ENCODE results near the gene PTPRD.

Gene PTPRD

DNA sequence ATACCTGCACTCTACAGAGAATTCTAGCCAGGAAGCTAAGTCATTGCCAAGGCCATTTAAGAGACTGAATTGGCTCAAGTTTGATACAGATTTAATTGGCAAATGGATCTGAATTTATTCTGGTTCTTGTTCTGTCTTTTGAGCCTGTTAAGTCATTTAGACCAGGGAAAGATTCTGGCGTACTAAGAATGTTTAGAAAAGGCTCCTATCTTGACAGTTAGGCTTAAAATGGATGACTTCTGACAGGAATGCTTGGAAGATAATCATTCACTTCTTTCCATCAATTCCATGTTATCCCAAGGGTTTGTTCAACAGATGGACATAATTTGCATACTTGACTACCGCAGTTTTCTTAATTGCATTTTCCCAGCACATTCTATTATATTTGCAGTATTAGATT, 376.6 kb downstream of the PTPRD start:
- Histone ChIP-seq H3K4me3 (no peak overlapping the region), H3K27ac (no peak overlapping the region), H3K9ac (ENCODE audit: insufficient read length) (no peak overlapping the region), H3K36me3 (ENCODE audit: insufficient read depth, low read length) (no peaks in the 10 kb centered on the region), H3K9me3 (ENCODE audit: low read depth, low read length) (no peaks in the 10 kb centered on the region)
- no peak for DNase-seq (ENCODE audit: low read depth, low spot score)
- TF ChIP-seq POLR2AphosphoS5 (IDR thresholded peaks at IDR 0.05; ENCODE audit: borderline replicate concordance, low read depth, low read length) (no peak), EZH2 (IDR thresholded peaks at IDR 0.05) (no peak), FOXP2 (optimal IDR thresholded peaks at IDR 0.05; ENCODE audit: control extremely low read depth, extremely low read length, insufficient read depth) (no peak)

DNA sequence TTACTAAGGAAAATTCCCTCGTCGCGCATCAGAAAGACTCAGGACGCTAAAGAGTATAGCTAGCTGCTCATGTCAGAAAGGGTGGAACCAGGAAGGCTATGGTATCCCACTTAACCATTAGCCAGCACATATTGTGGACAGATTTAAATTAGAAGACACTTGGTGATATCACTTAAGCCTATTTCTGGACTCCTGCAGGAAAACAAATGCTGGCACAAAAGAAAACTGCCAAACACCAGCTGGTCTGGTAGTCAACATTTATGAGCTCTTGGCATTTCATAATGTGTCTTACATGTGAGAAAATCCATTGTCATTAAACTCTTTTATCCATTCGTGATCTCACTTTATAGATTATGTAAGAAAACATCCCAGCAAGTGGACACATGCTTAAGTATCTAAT, 377.4 kb downstream of the PTPRD start:
- TF ChIP-seq FOXP2 (optimal IDR thresholded peaks at IDR 0.05; ENCODE audit: control extremely low read depth, extremely low read length, insufficient read depth) (no peak), POLR2AphosphoS5 (IDR thresholded peaks at IDR 0.05; ENCODE audit: borderline replicate concordance, low read depth, low read length) (no peak), EZH2 (IDR thresholded peaks at IDR 0.05) (no peak)
- Histone ChIP-seq H3K36me3 (ENCODE audit: insufficient read depth, low read length) (no peaks in the 10 kb centered on the region), H3K27ac (no peak overlapping the region), H3K4me3 (no peak overlapping the region), H3K9me3 (ENCODE audit: low read depth, low read length) (no peaks in the 10 kb centered on the region), H3K9ac (ENCODE audit: insufficient read length) (no peak overlapping the region)
- no peak for DNase-seq (ENCODE audit: low read depth, low spot score)

DNA sequence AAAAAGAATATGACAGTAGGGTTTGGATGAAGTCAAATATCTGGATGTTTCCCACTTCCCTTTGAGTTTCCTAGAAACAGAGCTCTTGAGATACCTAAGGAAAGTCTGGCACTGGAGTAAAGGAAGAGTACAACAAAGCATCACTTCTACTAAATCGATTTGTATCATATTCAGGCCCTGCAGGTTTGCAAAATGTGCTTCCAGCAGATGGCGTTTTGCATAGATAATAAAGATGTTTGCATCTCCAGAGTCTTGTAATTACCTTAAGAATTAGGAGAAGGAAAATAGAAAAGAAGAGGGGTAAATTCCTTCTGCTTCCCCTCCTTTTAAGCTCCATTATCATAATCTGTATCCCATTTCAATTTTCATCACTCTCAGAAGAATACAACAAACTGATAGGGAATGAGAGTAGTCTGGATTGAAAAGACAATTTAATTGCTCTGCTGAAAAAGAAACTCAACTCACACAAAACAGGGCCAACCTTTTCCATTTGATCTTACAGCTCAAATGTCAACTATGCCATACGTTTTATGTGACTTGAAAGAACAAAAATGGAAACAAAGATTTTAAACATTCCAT, 380.4 kb downstream of the PTPRD start:
- DNase-seq (ENCODE audit: low read depth, low spot score): no peak
- Histone ChIP-seq H3K36me3 (ENCODE audit: insufficient read depth, low read length) (no peaks in the 10 kb centered on the region), H3K27ac (no peak overlapping the region), H3K9ac (ENCODE audit: insufficient read length) (no peak overlapping the region), H3K4me3 (0 out of 2 replicates have a peak overlapping the region, but pooled peaks have one; percentile 1), H3K9me3 (ENCODE audit: low read depth, low read length) (no peaks in the 10 kb centered on the region)
- TF ChIP-seq FOXP2 (optimal IDR thresholded peaks at IDR 0.05; ENCODE audit: control extremely low read depth, extremely low read length, insufficient read depth): no peak
- no peak for TF ChIP-seq POLR2AphosphoS5 (IDR thresholded peaks at IDR 0.05; ENCODE audit: borderline replicate concordance, low read depth, low read length)
- TF ChIP-seq EZH2 (IDR thresholded peaks at IDR 0.05): no peak

DNA sequence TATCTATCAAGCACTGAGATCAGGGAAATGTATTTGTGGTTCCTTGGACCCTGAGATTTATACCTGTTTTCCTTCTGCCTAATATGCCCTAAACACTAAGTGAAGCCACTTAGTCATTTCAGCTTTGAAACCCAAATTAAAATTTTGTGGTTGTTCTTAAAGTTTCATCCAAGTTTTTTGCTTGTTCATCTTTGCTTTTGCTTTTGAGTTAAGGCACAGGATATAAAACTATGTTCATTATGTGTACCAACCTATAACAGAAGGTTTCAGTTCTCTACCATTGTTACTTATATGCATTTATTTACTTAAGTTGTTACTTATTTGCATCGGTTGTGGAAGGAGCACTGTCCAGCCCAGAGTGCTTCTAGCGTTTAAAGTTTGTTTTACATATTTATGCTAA, 382.3 kb downstream of the PTPRD start:
- no peak for DNase-seq (ENCODE audit: low read depth, low spot score)
- Histone ChIP-seq H3K4me3 (no peak overlapping the region), H3K9ac (ENCODE audit: insufficient read length) (no peak overlapping the region), H3K9me3 (ENCODE audit: low read depth, low read length) (no peaks in the 10 kb centered on the region), H3K36me3 (ENCODE audit: insufficient read depth, low read length) (no peaks in the 10 kb centered on the region), H3K27ac (no peak overlapping the region)
- TF ChIP-seq EZH2 (IDR thresholded peaks at IDR 0.05) (no peak), POLR2AphosphoS5 (IDR thresholded peaks at IDR 0.05; ENCODE audit: borderline replicate concordance, low read depth, low read length) (no peak), FOXP2 (optimal IDR thresholded peaks at IDR 0.05; ENCODE audit: control extremely low read depth, extremely low read length, insufficient read depth) (no peak)

DNA sequence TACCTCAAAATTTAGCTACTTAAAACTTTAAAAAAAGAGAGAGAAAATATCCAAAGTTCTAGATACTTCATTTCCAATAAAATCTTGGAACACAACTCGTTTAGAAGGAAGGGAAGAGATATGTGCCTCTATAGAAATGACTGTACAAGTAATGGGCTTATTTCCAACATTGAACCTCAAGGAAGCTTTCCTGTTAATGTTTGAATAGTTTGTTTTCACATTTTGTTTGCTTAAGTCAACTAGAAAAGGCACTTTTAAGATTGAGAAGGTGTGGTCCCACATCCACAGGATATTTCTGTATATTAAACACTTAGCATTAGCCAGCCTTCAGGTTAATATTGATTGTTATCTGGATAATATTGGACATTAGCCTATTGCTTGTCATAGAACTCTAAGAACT, 384.7 kb downstream of the PTPRD start:
- DNase-seq (ENCODE audit: low read depth, low spot score): no peak
- Histone ChIP-seq H3K9me3 (ENCODE audit: low read depth, low read length) (no peaks in the 10 kb centered on the region), H3K4me3 (no peak overlapping the region), H3K36me3 (ENCODE audit: insufficient read depth, low read length) (no peaks in the 10 kb centered on the region), H3K9ac (ENCODE audit: insufficient read length) (no peak overlapping the region), H3K27ac (no peak overlapping the region)
- no peak for TF ChIP-seq EZH2 (IDR thresholded peaks at IDR 0.05)
- TF ChIP-seq FOXP2 (optimal IDR thresholded peaks at IDR 0.05; ENCODE audit: control extremely low read depth, extremely low read length, insufficient read depth): no peak
- TF ChIP-seq POLR2AphosphoS5 (IDR thresholded peaks at IDR 0.05; ENCODE audit: borderline replicate concordance, low read depth, low read length): no peak

DNA sequence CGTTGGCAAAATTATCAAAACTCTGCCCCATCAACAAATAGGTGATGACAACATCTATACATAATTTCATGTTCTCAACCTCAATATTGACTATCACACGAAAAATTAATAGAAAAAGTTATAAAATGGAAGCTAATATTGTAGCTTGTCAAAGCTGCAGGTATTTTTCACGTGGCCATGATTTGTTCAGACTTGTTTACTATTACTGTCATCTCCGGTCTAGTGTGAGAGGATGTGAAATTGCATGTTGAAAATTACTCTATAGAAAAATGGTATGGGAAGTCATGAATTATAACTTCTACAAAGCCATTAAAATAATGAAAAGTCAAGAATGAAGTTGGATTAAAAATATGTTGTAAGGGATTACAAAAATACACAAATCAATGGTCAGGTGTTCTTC, 385.8 kb downstream of the PTPRD start:
- DNase-seq (ENCODE audit: low read depth, low spot score): no peak
- no peak for TF ChIP-seq FOXP2 (optimal IDR thresholded peaks at IDR 0.05; ENCODE audit: control extremely low read depth, extremely low read length, insufficient read depth)
- TF ChIP-seq EZH2 (IDR thresholded peaks at IDR 0.05): no peak
- no peak for TF ChIP-seq POLR2AphosphoS5 (IDR thresholded peaks at IDR 0.05; ENCODE audit: borderline replicate concordance, low read depth, low read length)

DNA sequence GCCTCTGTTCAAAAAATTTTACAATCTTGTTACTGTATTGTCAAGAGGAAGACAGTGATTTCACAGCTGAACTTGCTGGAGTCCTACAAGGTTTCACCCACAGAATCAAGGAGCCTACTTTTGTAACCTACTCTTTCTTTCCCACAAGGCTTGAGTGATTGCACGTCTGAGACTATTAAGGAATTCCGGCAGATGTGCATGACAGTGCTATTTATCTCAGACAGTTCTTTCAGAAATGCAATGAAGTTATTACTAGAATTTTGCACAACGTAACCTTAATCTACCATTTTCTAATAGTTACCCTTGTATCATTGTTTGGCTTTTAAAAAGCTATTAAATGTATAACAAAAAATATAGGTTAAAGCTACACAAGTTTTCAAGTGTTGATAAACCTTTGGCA, 400.1 kb downstream of the PTPRD start:
- H3K36me3 ChIP-seq (ENCODE audit: insufficient read depth, low read length): no peaks in the 10 kb centered on the region
- no peak overlapping the region for H3K9ac ChIP-seq (ENCODE audit: insufficient read length)
- DNase-seq (ENCODE audit: low read depth, low spot score): no peak

More for the DNA sequence above, 385.8 kb downstream of the PTPRD start:
- Histone ChIP-seq H3K9ac (ENCODE audit: insufficient read length) (no peak overlapping the region), H3K27ac (no peak overlapping the region), H3K9me3 (ENCODE audit: low read depth, low read length) (no peaks in the 10 kb centered on the region), H3K4me3 (no peak overlapping the region), H3K36me3 (ENCODE audit: insufficient read depth, low read length) (no peaks in the 10 kb centered on the region)

DNA sequence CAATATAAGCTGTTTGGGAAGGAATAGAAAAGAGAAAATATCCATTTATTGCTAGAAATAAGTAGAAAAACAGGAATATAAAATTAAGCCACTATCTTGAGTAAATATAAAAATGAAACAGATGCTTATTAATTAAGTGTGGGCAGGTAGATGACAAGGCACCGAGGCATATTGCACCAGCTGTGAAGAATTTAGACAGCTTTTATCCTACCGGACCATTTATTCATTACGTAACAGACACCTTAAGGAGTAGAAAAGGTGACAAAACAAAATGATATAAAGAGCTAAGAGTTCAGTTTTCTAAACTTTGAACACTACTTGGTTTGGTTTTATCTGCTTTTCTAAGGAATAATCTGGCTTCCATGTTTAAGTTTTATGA, 404.1 kb downstream of the PTPRD start:
- no peaks in the 10 kb centered on the region for H3K36me3 ChIP-seq (ENCODE audit: insufficient read depth, low read length)
- no peaks in the 10 kb centered on the region for H3K9me3 ChIP-seq (ENCODE audit: low read depth, low read length)
- no peak for TF ChIP-seq FOXP2 (optimal IDR thresholded peaks at IDR 0.05; ENCODE audit: control extremely low read depth, extremely low read length, insufficient read depth)
- TF ChIP-seq POLR2AphosphoS5 (IDR thresholded peaks at IDR 0.05; ENCODE audit: borderline replicate concordance, low read depth, low read length): no peak
- TF ChIP-seq EZH2 (IDR thresholded peaks at IDR 0.05): no peak
- no peak overlapping the region for H3K4me3 ChIP-seq
- DNase-seq (ENCODE audit: low read depth, low spot score): no peak
- H3K9ac ChIP-seq (ENCODE audit: insufficient read length): no peak overlapping the region
- no peak overlapping the region for H3K27ac ChIP-seq

More for the DNA sequence above, 400.1 kb downstream of the PTPRD start:
- H3K27ac ChIP-seq: no peak overlapping the region
- H3K4me3 ChIP-seq: no peak overlapping the region
- no peaks in the 10 kb centered on the region for H3K9me3 ChIP-seq (ENCODE audit: low read depth, low read length)
- TF ChIP-seq POLR2AphosphoS5 (IDR thresholded peaks at IDR 0.05; ENCODE audit: borderline replicate concordance, low read depth, low read length) (no peak), FOXP2 (optimal IDR thresholded peaks at IDR 0.05; ENCODE audit: control extremely low read depth, extremely low read length, insufficient read depth) (no peak), EZH2 (IDR thresholded peaks at IDR 0.05) (no peak)

DNA sequence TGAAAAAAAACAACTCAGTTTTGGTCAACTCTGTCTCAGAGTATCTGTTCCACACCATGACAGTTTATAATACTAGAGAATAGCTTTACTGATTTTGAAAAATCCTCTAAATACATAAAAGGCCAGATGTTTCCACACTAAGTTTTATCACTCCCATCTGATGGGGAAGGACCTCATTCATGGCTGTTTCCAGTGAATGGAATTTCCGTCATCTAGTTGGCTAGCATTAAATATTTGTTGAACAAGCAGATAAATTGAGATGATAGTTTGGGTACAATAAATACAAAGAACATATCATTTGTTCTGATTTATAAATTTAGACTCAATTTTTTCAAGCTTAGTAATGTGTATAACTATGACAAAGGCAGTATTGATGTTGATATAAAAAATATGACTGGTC, 408.5 kb downstream of the PTPRD start:
- H3K9ac ChIP-seq (ENCODE audit: insufficient read length): no peak overlapping the region
- no peak overlapping the region for H3K4me3 ChIP-seq
- H3K27ac ChIP-seq: no peak overlapping the region
- no peaks in the 10 kb centered on the region for H3K36me3 ChIP-seq (ENCODE audit: insufficient read depth, low read length)
- no peak for DNase-seq (ENCODE audit: low read depth, low spot score)
- TF ChIP-seq POLR2AphosphoS5 (IDR thresholded peaks at IDR 0.05; ENCODE audit: borderline replicate concordance, low read depth, low read length) (no peak), FOXP2 (optimal IDR thresholded peaks at IDR 0.05; ENCODE audit: control extremely low read depth, extremely low read length, insufficient read depth) (no peak), EZH2 (IDR thresholded peaks at IDR 0.05) (no peak)
- no peaks in the 10 kb centered on the region for H3K9me3 ChIP-seq (ENCODE audit: low read depth, low read length)
